GM08714 (cell line): Measurements from ENCODE around the gene PRKCA.
A peak's percentile ranks its signal among the peaks of the same experiment; 100 is the strongest.

Experiments used
- H3K4me3 ChIP-seq: fragments of 200-500 bp; sonication (Bioruptor generic); 2 replicates; pipeline ENCODE4 v1.5.1; 2014; ENCODE audit warnings: mild to moderate bottlenecking, low read length, inconsistent platforms
- ZNF274 ChIP-seq: IDR thresholded peaks from 2 replicates; pipeline ENCODE4 v1.6.1; 2012; ENCODE audit warnings: mild to moderate bottlenecking, low read depth, low read length

Gene PRKCA

DNA sequence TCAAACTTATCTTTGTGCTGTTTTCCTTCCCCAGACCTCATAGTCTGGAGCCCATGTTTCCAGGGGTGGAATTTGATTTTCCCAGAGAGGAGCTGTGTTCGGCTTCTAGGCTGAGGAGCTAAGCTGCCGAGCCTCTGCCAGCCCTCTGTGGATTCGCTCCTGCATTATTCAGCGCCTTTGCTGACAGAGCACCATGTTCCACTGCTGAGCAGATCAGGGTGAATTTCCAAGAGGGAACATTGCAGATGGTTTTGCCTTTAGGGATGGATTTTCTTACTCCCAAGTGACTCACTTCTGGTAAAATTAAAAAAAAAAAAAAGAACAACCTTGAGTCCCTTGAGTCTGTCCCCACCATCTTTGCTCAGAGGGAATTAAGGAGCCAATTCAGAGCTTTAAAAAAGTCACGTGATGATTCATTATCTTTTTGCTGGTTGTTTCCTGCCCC is 229.5 kb downstream of the PRKCA start:
- no peak for TF ChIP-seq ZNF274

GRCh38 chr17:66533572-66533971 is 231.2 kb downstream of the PRKCA start:
- no peak overlapping the region for H3K4me3 ChIP-seq

More for the DNA sequence above, 229.5 kb downstream of the PRKCA start:
- no peak overlapping the region for H3K4me3 ChIP-seq

DNA sequence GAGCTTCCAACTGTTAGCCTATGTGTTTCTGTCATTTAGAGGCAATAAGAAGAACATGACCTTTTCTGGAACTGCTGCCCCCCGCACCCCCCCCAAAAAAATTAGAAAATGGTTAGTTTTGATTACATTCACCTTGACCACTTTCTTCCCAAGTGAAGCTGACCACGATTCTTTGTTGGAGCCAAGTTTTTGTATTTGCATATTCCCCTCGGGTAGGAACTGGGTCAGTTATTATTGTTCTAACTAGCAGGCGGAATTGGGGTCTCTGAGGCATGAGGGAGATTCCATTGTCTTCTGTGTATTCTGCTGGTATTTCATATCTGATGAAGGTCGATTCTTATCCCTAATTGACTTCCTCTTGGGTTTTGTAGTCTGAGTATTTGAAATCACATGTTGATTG is 231.6 kb downstream of the PRKCA start:
- TF ChIP-seq ZNF274: no peak
- H3K4me3 ChIP-seq: no peak overlapping the region

More at GRCh38 chr17:66533572-66533971, 231.2 kb downstream of the PRKCA start:
- TF ChIP-seq ZNF274: no peak

- H3K4me3 ChIP-seq: no peak overlapping the region
- TF ChIP-seq ZNF274: no peak
Observed at GRCh38 chr17:66535611-66536010, 233.2 kb downstream of the PRKCA start.

DNA sequence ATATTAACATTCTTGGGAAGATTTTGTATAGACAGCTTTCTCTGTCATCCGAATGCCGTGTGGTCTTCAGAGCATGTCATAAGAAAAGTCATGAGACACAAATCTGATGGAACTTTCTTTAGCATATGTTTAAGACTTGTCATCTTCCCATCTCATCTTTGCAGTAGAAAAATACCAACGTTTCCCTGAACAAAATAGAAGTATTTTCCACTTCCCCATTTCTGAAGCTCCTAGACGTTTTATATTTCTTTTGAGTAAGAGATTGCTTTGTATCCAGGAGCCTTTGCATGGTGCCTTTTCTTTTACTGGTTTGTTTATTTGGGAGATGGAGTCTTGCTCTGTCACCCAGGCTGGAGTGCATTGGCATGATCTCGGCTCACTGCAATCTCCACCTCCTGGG is 235.1 kb downstream of the PRKCA start:
- no peak for TF ChIP-seq ZNF274
- H3K4me3 ChIP-seq: no peak overlapping the region

DNA sequence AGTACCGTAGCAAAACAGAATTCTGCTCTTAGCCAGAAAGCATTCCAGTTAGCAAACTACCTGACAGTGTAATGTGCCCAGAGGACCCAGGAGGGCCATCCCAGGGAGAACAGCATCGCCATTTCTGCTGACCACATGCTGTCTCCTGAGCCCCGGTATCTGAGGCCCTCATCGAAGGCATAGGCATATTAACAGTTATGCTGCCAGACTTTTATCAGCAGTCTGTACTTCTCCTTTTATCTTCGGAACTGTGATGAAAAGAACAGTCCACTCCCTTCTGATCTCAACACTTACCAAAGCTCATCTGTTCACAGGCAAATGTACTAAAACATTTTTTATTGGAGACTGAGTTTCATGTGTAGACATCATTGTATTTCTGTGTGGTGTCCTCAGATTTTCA is 236.4 kb downstream of the PRKCA start:
- TF ChIP-seq ZNF274: no peak
- H3K4me3 ChIP-seq: no peak overlapping the region

DNA sequence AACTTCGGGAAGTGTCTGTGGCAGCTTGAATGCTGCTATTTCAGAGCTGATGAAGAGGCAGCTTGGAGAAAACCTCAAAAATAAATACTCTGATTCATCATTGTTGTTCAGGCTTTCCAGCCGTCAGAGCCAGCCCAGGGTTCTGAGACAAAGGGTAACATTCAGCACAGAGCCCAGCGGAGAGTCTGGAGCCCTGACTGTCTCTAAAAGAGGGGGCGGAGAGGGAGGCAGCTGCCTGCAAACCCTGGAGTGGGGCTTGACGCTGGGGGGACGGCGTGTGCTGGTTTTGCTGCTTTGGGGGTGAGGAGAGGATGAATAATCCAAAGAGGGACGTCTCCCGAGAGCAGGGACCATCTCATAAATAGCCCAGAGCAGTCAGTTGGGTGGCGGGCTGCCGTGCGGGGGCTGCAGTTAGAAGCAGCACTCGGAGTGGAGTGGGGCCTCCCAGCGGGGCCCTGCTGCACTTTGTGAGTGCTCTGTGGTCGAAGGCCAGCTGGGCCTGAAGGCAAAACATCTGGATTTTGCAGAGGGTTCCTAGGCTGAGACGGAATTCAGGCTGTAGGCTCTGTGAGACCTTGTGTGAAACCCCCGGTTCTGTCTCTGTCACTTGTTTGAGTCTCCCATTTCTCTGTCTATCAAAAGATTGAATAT is 237.8 kb downstream of the PRKCA start:
- TF ChIP-seq ZNF274: no peak
- no peak overlapping the region for H3K4me3 ChIP-seq

- H3K4me3 ChIP-seq: peak overlapping the region; percentile 20; the same call in 1 of the 2 replicates
- no peak for TF ChIP-seq ZNF274
Observed at GRCh38 chr17:66541461-66542128, 239.2 kb downstream of the PRKCA start.

DNA sequence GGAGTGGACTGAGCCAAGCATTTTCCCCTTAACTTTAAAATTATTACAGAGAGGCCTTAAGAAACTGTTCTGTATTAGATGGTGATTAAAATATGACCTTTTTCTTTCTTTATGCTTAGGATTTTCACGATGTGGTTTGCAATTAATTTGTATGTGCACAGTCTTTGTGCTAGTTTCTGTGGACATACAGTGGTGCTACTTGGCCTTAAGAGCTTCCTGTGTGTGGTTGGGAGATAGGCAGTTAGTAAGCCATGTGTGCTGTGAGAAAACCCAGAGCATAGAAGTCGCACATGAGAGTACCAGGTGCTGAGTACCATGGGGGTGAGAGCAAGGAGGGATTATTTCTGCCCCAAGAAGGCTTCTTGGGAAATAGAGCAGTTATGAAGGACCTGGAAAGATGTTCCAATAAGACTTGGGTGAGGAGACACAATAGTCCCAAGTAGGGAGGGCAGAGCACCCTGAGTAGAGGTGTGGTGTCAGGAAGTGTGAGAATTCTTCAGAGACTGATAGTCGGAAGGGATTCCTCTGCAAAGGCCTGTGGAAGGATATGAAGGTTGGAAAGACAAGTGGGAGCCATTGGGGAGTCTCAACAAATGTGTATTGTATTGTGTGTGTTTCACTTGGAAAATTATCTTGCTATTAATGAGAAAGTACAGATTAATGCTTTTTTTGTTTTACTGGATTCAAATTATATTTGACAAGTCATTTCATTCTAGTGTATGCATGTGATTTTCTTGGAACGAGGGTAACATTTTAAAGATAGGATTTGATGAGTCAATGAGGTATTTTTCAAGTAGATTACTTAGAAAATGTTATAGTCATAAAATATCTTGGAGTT is 239.9 kb downstream of the PRKCA start:
- no peak for TF ChIP-seq ZNF274
- H3K4me3 ChIP-seq: peak overlapping the region; percentile 26; the same call in 1 of the 2 replicates

GRCh38 chr17:66542967-66543520 is 240.6 kb downstream of the PRKCA start:
- H3K4me3 ChIP-seq: no peak overlapping the region
- no peak for TF ChIP-seq ZNF274

DNA sequence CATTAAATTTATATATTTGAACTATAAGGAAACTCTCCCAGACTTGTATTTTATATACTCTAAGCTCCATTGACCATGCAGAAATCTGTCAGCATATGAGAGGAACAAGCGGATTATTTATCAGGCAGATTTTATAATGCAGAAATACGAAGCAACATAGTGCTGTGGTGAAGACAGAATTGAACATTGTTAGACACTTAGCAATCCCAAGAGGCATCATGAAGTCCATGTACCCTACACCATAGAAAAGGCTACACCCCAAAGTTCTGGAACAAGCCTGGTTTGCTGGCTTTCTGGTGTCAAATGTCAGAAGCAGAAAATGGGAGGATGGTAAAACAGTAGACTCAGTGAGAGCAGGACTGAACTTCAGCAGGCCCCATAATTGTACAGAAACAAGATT is 241.1 kb downstream of the PRKCA start:
- no peak overlapping the region for H3K4me3 ChIP-seq
- no peak for TF ChIP-seq ZNF274

- H3K4me3 ChIP-seq: no peak overlapping the region
Observed at GRCh38 chr17:66545918-66546317, 243.5 kb downstream of the PRKCA start.

GRCh38 chr17:66547151-66547865 is 244.9 kb downstream of the PRKCA start:
- H3K4me3 ChIP-seq: no peak overlapping the region
- TF ChIP-seq ZNF274: no peak

More at GRCh38 chr17:66545918-66546317, 243.5 kb downstream of the PRKCA start:
- no peak for TF ChIP-seq ZNF274

DNA sequence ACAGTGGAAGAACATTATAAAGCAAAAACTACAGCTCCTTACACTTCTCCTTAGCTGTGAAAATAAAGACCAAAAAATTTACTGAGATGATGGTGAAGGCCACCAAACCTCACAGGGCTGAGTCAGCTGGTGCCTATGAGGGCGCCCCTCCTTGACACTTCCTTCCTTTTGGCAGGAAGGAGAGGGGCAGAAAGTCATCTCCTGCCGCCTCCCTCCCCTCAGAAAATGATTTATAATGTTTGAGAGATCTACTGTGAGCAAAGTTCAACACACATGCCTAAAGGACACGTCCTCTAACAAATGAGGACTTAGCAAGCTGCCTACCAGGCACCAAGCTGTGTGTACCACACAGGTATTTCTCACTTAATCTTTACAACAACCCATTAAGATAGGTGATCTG is 245.7 kb downstream of the PRKCA start:
- no peak for TF ChIP-seq ZNF274
- H3K4me3 ChIP-seq: no peak overlapping the region
